Panc1 (cell line): ENCODE data around the gene C20orf202.
A peak's percentile ranks its signal among the peaks of the same experiment; 100 is the strongest.

Experiments
- CTCF ChIP-seq: fragments of 450-650 bp; IDR thresholded peaks from 2 replicates; pipeline ENCODE4 v1.5.1; 2017; ENCODE audit warnings: mild to moderate bottlenecking
- POLR2AphosphoS5 ChIP-seq: IDR thresholded peaks from 2 replicates; pipeline ENCODE4 v1.6.1; 2012; ENCODE audit warnings: mild to moderate bottlenecking, low read depth, low read length, moderate library complexity
- REST ChIP-seq, 2 experiments: IDR thresholded peaks; 2 replicates each; pipeline ENCODE4 v1.6.1; 2011 to 2012; ENCODE audit warnings: low read depth in 2 of 2, control low read depth in 1 of 2, low read length in 1 of 2, mild to moderate bottlenecking in 1 of 2, moderate library complexity in 1 of 2; ENCODE audit not compliant: insufficient read depth in 1 of 2
- SIN3A ChIP-seq: IDR thresholded peaks from 2 replicates; pipeline ENCODE4 v1.6.1; 2012; ENCODE audit warnings: low read depth, mild to moderate bottlenecking, low read length, moderate library complexity, borderline replicate concordance; ENCODE audit not compliant: insufficient read depth
- TCF7L2 ChIP-seq: IDR thresholded peaks from 2 replicates; pipeline ENCODE4 v1.6.1; 2011; ENCODE audit warnings: mild to moderate bottlenecking, low read depth, low read length, inconsistent platforms

GRCh38 chr20:1225783-1226654 is 22.8 kb downstream of the C20orf202 start, which contains the start of gene RAD21L1:
- TF ChIP-seq CTCF (no peak), POLR2AphosphoS5 (no peak), REST (IDR thresholded peaks at IDR 0.05; ENCODE audit: insufficient read depth in 1 of 2, low read depth in 2 of 2, low read length in 1 of 2) (no peak), SIN3A (0 out of 2 replicates have a peak, but pooled peaks have one; percentile 63), TCF7L2 (no peak)
